K562 (cell line): Measurements from ENCODE around the gene CNNM3. TPM values are rescaled to one million over a fixed set of nuclear protein-coding genes. Genes with fewer than 3 reads are reported as not detected.

Experiments used
- CBX8 ChIP-seq: fragments of 200-600 bp; sonication (generic); IDR thresholded peaks from 2 replicates; pipeline ENCODE4 v1.6.1; 2012; ENCODE audit warnings: borderline replicate concordance, mixed run types, low read depth, mild to moderate bottlenecking, moderate library complexity, mixed read lengths, low read length, control low read depth, inconsistent platforms; ENCODE audit not compliant: poor library complexity, severe bottlenecking; ENCODE audit errors: extremely low read depth
- CEBPG ChIP-seq, 3 experiments: fragments of 200-800 bp in 1 of 3; sonication (Bioruptor generic) in 1 of 3; sonication (generic) in 1 of 3; formaldehyde crosslinking in 1 of 3; IDR thresholded peaks in 2 of 3; conservative IDR thresholded peaks in 1 of 3; 2 replicates each; pipeline versions ENCODE4 v1.6.1 to v1.8.0; 2016 to 2022; ENCODE audit warnings: missing compliant biosample characterization in 2 of 3, missing genetic modification characterization in 2 of 3, mild to moderate bottlenecking in 1 of 3, missing genetic modification reagents in 1 of 3
- CHD2 ChIP-seq: IDR thresholded peaks from 2 replicates; pipeline ENCODE4 v1.6.1; 2011; ENCODE audit warnings: low read depth, low read length
- DNMT1 ChIP-seq: fragments of 450-650 bp; IDR thresholded peaks from 2 replicates; pipeline ENCODE4 v1.6.1; 2016; ENCODE audit warnings: antibody characterized with exemption, mild to moderate bottlenecking
- ESRRA ChIP-seq: fragments of 450-650 bp; IDR thresholded peaks from 2 replicates; pipeline ENCODE4 v1.6.1; 2014; ENCODE audit warnings: low read depth, mild to moderate bottlenecking, moderate library complexity, borderline replicate concordance
- GATAD2B ChIP-seq: fragments of 450-650 bp; IDR thresholded peaks from 2 replicates; pipeline ENCODE4 v1.6.1; 2017; ENCODE audit warnings: mild to moderate bottlenecking, borderline replicate concordance
- IRF2 ChIP-seq: sonication (generic); formaldehyde crosslinking; IDR thresholded peaks from 2 replicates; pipeline ENCODE4 v1.8.1; 2022; ENCODE audit warnings: mild to moderate bottlenecking, missing genetic modification reagents
- MCM5 ChIP-seq: fragments of 450-650 bp; IDR thresholded peaks from 2 replicates; pipeline ENCODE4 v1.6.1; 2016; ENCODE audit warnings: low read depth
- MTA2 ChIP-seq: fragments of 450-650 bp; IDR thresholded peaks from 2 replicates; pipeline ENCODE4 v1.6.1; 2016; ENCODE audit warnings: low read depth
- NR2C1 ChIP-seq, 2 experiments: fragments of 450-650 bp; IDR thresholded peaks; 2 replicates each; pipeline ENCODE4 v1.6.1; 2017; ENCODE audit warnings: mild to moderate bottlenecking in 2 of 2, antibody characterized with exemption in 1 of 2, inconsistent platforms in 1 of 2, missing compliant biosample characterization in 1 of 2, missing genetic modification characterization in 1 of 2
- POLR2A ChIP-seq: fragments of 450-650 bp; conservative IDR thresholded peaks from 2 replicates; pipeline ENCODE4 v1.6.1; 2016
- SMAD1 ChIP-seq: fragments of 150-350 bp; IDR thresholded peaks from 2 replicates; pipeline ENCODE4 v1.6.1; 2014; ENCODE audit warnings: low read length, low read depth; ENCODE audit not compliant: partially characterized antibody
- STAT5A ChIP-seq: IDR thresholded peaks from 2 replicates; pipeline ENCODE4 v1.6.1; 2012; ENCODE audit warnings: low read length, inconsistent platforms, borderline replicate concordance
- TCF3 ChIP-seq: sonication (generic); formaldehyde crosslinking; IDR thresholded peaks from 2 replicates; pipeline ENCODE4 v1.4.0; 2020; ENCODE audit warnings: mild to moderate bottlenecking, missing genetic modification reagents
- TCF7 ChIP-seq: sonication (generic); IDR thresholded peaks from 2 replicates; pipeline ENCODE4 v1.6.1; 2016; ENCODE audit warnings: antibody characterized with exemption, borderline replicate concordance
- YY1 ChIP-seq, 3 experiments: IDR thresholded peaks; 2 replicates each; pipeline ENCODE4 v1.6.1; 2011; ENCODE audit warnings: low read length in 2 of 3, mild to moderate bottlenecking in 2 of 3, moderate library complexity in 2 of 3, borderline replicate concordance in 1 of 3, control low read depth in 1 of 3, low read depth in 1 of 3; ENCODE audit not compliant: insufficient read depth in 3 of 3, insufficient replicate concordance in 2 of 3, control insufficient read depth in 1 of 3, insufficient read length in 1 of 3; ENCODE audit errors: extremely low read depth in 1 of 3
- ZNF23 ChIP-seq: fragments of 250-450 bp; sonication (Bioruptor Pico); IDR thresholded peaks from 2 replicates; pipeline ENCODE4 v1.4.0; 2020; ENCODE audit warnings: mild to moderate bottlenecking
- polyA plus RNA-seq, 8 experiments: library from polyadenylated mRNA; depleted of rRNA in 4 of 8; stranded (reverse) in 5 of 8; unstranded in 3 of 8; fragments of >200 nt; fragmentation: Nextera tagmentation in 2 of 8; fragmentation: Illumina TruSeq in 1 of 8; extraction: Ambion mirVana in 2 of 8; extraction: Trizol in 1 of 8; gene quantifications; 2 replicates each; pipeline versions ENCODE4 v1.2.1 to v1.2.3, GENCODE V29; 2011 to 2014; ENCODE audit warnings: inconsistent platforms in 1 of 8, missing spikeins in 1 of 8
- total RNA-seq, 7 experiments: library from RNA; depleted of rRNA in 6 of 7; stranded (reverse); fragments of >200 nt in 6 of 7; fragmentation: Illumina TruSeq in 2 of 7; extraction: Trizol in 2 of 7; gene quantifications; 2 replicates each; pipeline versions ENCODE4 v1.2.1 to v1.2.3, GENCODE V29; 2011 to 2021; ENCODE audit warnings: low replicate concordance in 1 of 7
- TF ChIP-seq, protein P1 (sequence below): sonication (generic); formaldehyde crosslinking; IDR thresholded peaks from 2 replicates; pipeline ENCODE4 v1.5.0; 2020; ENCODE audit warnings: missing genetic modification reagents
- TF ChIP-seq, protein P2 (sequence below): fragments of 450-650 bp; formaldehyde crosslinking; conservative IDR thresholded peaks from 2 replicates; pipeline ENCODE4 v1.4.0; 2022; ENCODE audit warnings: mild to moderate bottlenecking, missing genetic modification characterization
- TF ChIP-seq, protein P3 (sequence below): sonication (generic); formaldehyde crosslinking; IDR thresholded peaks from 2 replicates; pipeline ENCODE4 v1.8.0; 2023; ENCODE audit warnings: mild to moderate bottlenecking, missing genetic modification reagents
- TF ChIP-seq, protein P4 (sequence below): fragments of 450-650 bp; IDR thresholded peaks from one replicate; pipeline ENCODE4 v1.6.1; 2018; ENCODE audit warnings: mild to moderate bottlenecking, moderate library complexity; ENCODE audit not compliant: partially characterized antibody
- TF ChIP-seq, protein P5 (sequence below): fragments of 250-450 bp; sonication (Bioruptor Pico); IDR thresholded peaks from 2 replicates; pipeline ENCODE4 v1.8.0; 2022; ENCODE audit warnings: moderate library complexity, mild to moderate bottlenecking, inconsistent platforms

CNNM3 gene
- total and polyA plus RNA-seq, 9 of the 15 experiments (the other 6 are each of a cell fraction or from before 2014, with no cell fraction given): 1.4 to 16.9 (median 6.5) TPM

DNA sequence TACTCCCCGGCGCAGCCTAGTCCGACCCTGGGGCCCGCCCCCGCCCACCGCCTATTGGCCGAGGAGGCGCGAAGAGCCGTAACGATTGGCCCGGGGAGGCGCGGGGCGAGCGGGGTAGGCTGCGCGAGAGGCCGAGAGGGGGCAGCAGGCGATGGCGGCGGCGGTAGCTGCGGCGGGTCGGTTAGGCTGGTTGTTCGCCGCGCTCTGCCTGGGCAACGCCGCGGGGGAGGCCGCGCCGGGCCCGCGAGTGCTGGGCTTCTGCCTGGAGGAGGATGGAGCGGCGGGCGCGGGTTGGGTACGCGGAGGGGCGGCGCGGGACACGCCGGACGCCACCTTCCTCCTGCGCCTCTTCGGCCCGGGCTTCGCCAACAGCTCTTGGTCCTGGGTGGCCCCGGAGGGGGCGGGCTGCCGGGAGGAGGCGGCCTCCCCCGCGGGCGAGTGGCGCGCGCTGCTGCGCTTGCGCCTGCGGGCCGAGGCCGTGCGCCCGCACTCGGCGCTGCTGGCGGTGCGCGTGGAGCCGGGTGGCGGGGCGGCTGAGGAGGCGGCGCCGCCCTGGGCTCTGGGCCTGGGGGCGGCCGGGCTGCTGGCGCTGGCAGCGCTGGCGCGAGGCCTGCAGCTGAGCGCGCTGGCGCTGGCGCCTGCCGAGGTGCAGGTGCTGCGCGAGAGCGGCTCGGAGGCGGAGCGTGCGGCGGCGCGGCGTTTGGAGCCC, at the start of gene CNNM3 (continued):
- TF ChIP-seq, protein P1, sequence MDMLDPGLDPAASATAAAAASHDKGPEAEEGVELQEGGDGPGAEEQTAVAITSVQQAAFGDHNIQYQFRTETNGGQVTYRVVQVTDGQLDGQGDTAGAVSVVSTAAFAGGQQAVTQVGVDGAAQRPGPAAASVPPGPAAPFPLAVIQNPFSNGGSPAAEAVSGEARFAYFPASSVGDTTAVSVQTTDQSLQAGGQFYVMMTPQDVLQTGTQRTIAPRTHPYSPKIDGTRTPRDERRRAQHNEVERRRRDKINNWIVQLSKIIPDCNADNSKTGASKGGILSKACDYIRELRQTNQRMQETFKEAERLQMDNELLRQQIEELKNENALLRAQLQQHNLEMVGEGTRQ (CRISPR knock-in tag): no peak
- no peak for TF ChIP-seq IRF2 (CRISPR knock-in tag)
- TF ChIP-seq, protein P2, sequence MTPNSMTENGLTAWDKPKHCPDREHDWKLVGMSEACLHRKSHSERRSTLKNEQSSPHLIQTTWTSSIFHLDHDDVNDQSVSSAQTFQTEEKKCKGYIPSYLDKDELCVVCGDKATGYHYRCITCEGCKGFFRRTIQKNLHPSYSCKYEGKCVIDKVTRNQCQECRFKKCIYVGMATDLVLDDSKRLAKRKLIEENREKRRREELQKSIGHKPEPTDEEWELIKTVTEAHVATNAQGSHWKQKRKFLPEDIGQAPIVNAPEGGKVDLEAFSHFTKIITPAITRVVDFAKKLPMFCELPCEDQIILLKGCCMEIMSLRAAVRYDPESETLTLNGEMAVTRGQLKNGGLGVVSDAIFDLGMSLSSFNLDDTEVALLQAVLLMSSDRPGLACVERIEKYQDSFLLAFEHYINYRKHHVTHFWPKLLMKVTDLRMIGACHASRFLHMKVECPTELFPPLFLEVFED (CRISPR knock-in tag): no peak
- TF ChIP-seq TCF7: no peak
- no peak for TF ChIP-seq SMAD1
- TF ChIP-seq CBX8: no peak
- TF ChIP-seq POLR2A: peak; percentile 85
- TF ChIP-seq GATAD2B: peak; percentile 38
- no peak for TF ChIP-seq TCF3 (CRISPR knock-in tag)
- TF ChIP-seq STAT5A: no peak
- no peak for TF ChIP-seq NR2C1 (IDR thresholded peaks at IDR 0.05)
- TF ChIP-seq NR2C1 (tag; IDR thresholded peaks at IDR 0.05): no peak
- TF ChIP-seq ESRRA: peak; percentile 60; the same call in 1 of the 2 replicates
- TF ChIP-seq, protein P3, sequence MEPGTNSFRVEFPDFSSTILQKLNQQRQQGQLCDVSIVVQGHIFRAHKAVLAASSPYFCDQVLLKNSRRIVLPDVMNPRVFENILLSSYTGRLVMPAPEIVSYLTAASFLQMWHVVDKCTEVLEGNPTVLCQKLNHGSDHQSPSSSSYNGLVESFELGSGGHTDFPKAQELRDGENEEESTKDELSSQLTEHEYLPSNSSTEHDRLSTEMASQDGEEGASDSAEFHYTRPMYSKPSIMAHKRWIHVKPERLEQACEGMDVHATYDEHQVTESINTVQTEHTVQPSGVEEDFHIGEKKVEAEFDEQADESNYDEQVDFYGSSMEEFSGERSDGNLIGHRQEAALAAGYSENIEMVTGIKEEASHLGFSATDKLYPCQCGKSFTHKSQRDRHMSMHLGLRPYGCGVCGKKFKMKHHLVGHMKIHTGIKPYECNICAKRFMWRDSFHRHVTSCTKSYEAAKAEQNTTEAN: no peak
- TF ChIP-seq YY1 (IDR thresholded peaks at IDR 0.05; ENCODE audit: borderline replicate concordance in 1 of 3, control insufficient read depth in 1 of 3, extremely low read depth in 1 of 3, insufficient read depth in 3 of 3, insufficient read length in 1 of 3, insufficient replicate concordance in 2 of 3, low read depth in 1 of 3, low read length in 2 of 3): peak; percentile 46 to 85 (median 83)
- peak; percentile 68 for TF ChIP-seq CHD2
- no peak for TF ChIP-seq ZNF23
- TF ChIP-seq DNMT1: no peak
- TF ChIP-seq, protein P4, sequence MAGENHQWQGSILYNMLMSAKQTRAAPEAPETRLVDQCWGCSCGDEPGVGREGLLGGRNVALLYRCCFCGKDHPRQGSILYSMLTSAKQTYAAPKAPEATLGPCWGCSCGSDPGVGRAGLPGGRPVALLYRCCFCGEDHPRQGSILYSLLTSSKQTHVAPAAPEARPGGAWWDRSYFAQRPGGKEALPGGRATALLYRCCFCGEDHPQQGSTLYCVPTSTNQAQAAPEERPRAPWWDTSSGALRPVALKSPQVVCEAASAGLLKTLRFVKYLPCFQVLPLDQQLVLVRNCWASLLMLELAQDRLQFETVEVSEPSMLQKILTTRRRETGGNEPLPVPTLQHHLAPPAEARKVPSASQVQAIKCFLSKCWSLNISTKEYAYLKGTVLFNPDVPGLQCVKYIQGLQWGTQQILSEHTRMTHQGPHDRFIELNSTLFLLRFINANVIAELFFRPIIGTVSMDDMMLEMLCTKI: no peak
- TF ChIP-seq CEBPG (CRISPR knock-in tag; IDR thresholded peaks at IDR 0.05): no peak
- no peak for TF ChIP-seq CEBPG (tag; conservative IDR thresholded peaks at IDR 0.05 in 1 of 2, IDR thresholded peaks at IDR 0.05 in 1 of 2)
- no peak for TF ChIP-seq MCM5
- TF ChIP-seq, protein P5, sequence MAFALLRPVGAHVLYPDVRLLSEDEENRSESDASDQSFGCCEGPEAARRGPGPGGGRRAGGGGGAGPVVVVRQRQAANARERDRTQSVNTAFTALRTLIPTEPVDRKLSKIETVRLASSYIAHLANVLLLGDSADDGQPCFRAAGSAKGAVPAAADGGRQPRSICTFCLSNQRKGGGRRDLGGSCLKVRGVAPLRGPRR (CRISPR knock-in tag): no peak
- no peak; the same call in 1 of the 2 replicates for TF ChIP-seq MTA2
